Measurements from ENCODE around the gene ZNF507. TPM values are rescaled to one million over a fixed set of nuclear protein-coding genes. Genes with fewer than 3 reads are reported as not detected.

ZNF507 gene
- total and polyA plus RNA-seq, 9 of the 15 experiments (the other 6 are each of a cell fraction or from before 2014, with no cell fraction given): 2.9 to 25.0 (median 10.4) TPM

DNA sequence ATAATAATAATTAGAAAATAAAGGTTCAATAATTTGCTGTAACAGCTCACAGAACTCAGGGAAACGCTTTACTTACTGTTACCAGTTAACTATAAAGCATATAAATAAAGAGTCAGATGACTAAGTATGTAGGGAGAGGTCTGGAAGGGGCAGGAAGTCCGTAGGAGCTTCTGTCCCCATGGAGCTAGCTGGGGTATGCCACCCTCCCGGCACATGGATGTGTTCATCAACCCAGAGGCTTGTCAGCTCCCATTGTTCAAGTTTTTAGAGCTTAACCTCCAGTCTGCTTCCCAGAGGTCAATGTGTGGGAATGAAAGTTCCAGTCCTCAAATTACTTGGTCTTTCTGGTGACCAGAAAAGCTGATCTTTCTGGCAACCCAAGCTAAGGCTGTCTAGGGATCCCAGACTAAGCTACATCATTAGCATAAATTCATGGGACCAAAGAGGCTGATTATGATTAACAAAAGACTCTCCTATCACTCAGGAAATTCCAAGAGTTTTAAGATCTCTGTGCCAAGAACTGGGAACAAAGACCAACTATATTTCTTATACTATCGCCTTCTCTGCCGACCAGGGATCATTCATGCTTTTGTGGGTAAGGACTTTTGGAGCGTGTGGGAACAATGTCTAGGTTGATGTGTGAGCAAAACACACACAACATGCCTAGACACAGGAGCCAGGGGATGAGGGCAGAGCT is 31.7 kb upstream of the ZNF507 start:
- Histone ChIP-seq H3K4me2 (ENCODE audit: insufficient read depth, low read length) (no peak overlapping the region), H3K36me3 (ENCODE audit: control insufficient read depth, insufficient read depth, low read length) (no peaks in the 10 kb centered on the region), H2AFZ (ENCODE audit: low read depth, low read length) (no peak overlapping the region), H3K27ac (ENCODE audit: extremely low read depth, low read depth, low read length) (no peak overlapping the region), H4K20me1 (replicated peaks; ENCODE audit: control insufficient read depth, insufficient read depth, low read length) (no peaks in the 10 kb centered on the region), H3K9ac (ENCODE audit: insufficient read depth in 1 of 2, low read depth in 2 of 2, low read length in 2 of 2) (no peak overlapping the region), H3K27me3 (ENCODE audit: control insufficient read depth in 2 of 2, insufficient read depth in 2 of 2, low read length in 2 of 2) (peaks cover 37% of the 10 kb centered on the region in 2 experiments), H3K4me3 (no peak overlapping the region), H3K4me1 (replicated peaks in 1 of 2; ENCODE audit: control insufficient read depth in 2 of 2, insufficient read depth in 2 of 2, low read length in 2 of 2) (peaks cover 0 to 3% of the 10 kb centered on the region in 2 experiments; a peak in 1 of 5 replicates), H3K9me1 (ENCODE audit: control insufficient read depth, insufficient read depth, low read length) (no peaks in the 10 kb centered on the region), H3K9me3 (replicated peaks; ENCODE audit: control insufficient read depth, insufficient read depth, low read depth, low read length) (no peaks in the 10 kb centered on the region), H3K79me2 (ENCODE audit: control insufficient read depth, insufficient read depth, low read length) (no peaks in the 10 kb centered on the region)
- FAIRE-seq: no peak
- 4% methylated on average over 6 of the region's 6 CpGs for WGBS (ENCODE audit: insufficient coverage, low coverage, missing lambda C conversion rate)
- BruUV-seq (replicated peaks): no TSS peak
- DNase-seq (ENCODE audit: extremely low read depth in 1 of 4, low spot score in 3 of 4): no peak
- intact Hi-C loops (cut with micrococcal nuclease): no loop called here
- in situ Hi-C loops (cut with MboI): no loop called here
- ATAC-seq: no peak
- ChIA-PET CTCF (ENCODE audit: low intra/inter-chr PET ratio) (no interaction called here), POLR2A (interaction anchor here (0.6 to 1.6 kb wide), 3 partner anchors 212 to 395 kb away, joined by 3 to 5 read pairs (median 3); no protein-coding TSS in a partner anchor)
- TF ChIP-seq RB1 (IDR thresholded peaks at IDR 0.05; ENCODE audit: low read depth) (no peak), SAFB (IDR thresholded peaks at IDR 0.05; ENCODE audit: borderline replicate concordance, low read depth, low read length) (no peak), SIN3A (IDR thresholded peaks at IDR 0.05; ENCODE audit: borderline replicate concordance in 2 of 2, control insufficient read depth in 1 of 2, low read depth in 2 of 2, low read length in 2 of 2) (no peak), ZNF23 (CRISPR knock-in tag; IDR thresholded peaks at IDR 0.05) (no peak), RHOXF2B (CRISPR knock-in tag; conservative IDR thresholded peaks at IDR 0.05) (no peak), SIN3B (IDR thresholded peaks at IDR 0.05; ENCODE audit: low read depth) (no peak), SLC30A9 (CRISPR knock-in tag; IDR thresholded peaks at IDR 0.05) (no peak), ZNF224 (CRISPR knock-in tag; IDR thresholded peaks at IDR 0.05) (no peak), POLR2AphosphoS5 (IDR thresholded peaks at IDR 0.05; ENCODE audit: control insufficient read depth, insufficient read depth, low read depth, low read length) (no peak), POLR2G (IDR thresholded peaks at IDR 0.05; ENCODE audit: low read depth, low read length) (no peak)
- TF ChIP-seq, protein P1, sequence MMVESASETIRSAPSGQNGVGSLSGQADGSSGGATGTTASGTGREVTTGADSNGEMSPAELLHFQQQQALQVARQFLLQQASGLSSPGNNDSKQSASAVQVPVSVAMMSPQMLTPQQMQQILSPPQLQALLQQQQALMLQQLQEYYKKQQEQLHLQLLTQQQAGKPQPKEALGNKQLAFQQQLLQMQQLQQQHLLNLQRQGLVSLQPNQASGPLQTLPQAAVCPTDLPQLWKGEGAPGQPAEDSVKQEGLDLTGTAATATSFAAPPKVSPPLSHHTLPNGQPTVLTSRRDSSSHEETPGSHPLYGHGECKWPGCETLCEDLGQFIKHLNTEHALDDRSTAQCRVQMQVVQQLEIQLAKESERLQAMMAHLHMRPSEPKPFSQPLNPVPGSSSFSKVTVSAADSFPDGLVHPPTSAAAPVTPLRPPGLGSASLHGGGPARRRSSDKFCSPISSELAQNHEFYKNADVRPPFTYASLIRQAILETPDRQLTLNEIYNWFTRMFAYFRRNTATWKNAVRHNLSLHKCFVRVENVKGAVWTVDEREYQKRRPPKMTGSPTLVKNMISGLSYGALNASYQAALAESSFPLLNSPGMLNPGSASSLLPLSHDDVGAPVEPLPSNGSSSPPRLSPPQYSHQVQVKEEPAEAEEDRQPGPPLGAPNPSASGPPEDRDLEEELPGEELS (CRISPR knock-in tag; IDR thresholded peaks at IDR 0.05; ENCODE audit: borderline replicate concordance): no peak
- TF ChIP-seq, protein P2, sequence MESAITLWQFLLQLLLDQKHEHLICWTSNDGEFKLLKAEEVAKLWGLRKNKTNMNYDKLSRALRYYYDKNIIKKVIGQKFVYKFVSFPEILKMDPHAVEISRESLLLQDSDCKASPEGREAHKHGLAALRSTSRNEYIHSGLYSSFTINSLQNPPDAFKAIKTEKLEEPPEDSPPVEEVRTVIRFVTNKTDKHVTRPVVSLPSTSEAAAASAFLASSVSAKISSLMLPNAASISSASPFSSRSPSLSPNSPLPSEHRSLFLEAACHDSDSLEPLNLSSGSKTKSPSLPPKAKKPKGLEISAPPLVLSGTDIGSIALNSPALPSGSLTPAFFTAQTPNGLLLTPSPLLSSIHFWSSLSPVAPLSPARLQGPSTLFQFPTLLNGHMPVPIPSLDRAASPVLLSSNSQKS (CRISPR knock-in tag; IDR thresholded peaks at IDR 0.05): no peak
- TF ChIP-seq, protein P3, sequence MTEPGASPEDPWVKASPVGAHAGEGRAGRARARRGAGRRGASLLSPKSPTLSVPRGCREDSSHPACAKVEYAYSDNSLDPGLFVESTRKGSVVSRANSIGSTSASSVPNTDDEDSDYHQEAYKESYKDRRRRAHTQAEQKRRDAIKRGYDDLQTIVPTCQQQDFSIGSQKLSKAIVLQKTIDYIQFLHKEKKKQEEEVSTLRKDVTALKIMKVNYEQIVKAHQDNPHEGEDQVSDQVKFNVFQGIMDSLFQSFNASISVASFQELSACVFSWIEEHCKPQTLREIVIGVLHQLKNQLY (CRISPR knock-in tag; conservative IDR thresholded peaks at IDR 0.05): no peak
- TF ChIP-seq, protein P4, sequence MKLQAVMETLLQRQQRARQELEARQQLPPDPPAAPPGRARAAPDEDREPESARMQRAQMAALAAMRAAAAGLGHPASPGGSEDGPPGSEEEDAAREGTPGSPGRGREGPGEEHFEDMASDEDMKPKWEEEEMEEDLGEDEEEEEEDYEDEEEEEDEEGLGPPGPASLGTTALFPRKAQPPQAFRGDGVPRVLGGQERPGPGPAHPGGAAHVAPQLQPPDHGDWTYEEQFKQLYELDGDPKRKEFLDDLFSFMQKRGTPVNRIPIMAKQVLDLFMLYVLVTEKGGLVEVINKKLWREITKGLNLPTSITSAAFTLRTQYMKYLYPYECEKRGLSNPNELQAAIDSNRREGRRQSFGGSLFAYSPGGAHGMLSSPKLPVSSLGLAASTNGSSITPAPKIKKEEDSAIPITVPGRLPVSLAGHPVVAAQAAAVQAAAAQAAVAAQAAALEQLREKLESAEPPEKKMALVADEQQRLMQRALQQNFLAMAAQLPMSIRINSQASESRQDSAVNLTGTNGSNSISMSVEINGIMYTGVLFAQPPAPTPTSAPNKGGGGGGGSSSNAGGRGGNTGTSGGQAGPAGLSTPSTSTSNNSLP (IDR thresholded peaks at IDR 0.05; ENCODE audit: borderline replicate concordance, low read depth, low read length): no peak
- TF ChIP-seq, protein P5, sequence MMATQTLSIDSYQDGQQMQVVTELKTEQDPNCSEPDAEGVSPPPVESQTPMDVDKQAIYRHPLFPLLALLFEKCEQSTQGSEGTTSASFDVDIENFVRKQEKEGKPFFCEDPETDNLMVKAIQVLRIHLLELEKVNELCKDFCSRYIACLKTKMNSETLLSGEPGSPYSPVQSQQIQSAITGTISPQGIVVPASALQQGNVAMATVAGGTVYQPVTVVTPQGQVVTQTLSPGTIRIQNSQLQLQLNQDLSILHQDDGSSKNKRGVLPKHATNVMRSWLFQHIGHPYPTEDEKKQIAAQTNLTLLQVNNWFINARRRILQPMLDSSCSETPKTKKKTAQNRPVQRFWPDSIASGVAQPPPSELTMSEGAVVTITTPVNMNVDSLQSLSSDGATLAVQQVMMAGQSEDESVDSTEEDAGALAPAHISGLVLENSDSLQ (IDR thresholded peaks at IDR 0.05): no peak
